ENCODE measurements around the gene C17orf58. TPM values are rescaled to one million over a fixed set of nuclear protein-coding genes. Genes with fewer than 3 reads are reported as not detected.

The C17orf58 gene
- total RNA-seq = 8.0 and 11.5 TPM in 2 replicates

DNA sequence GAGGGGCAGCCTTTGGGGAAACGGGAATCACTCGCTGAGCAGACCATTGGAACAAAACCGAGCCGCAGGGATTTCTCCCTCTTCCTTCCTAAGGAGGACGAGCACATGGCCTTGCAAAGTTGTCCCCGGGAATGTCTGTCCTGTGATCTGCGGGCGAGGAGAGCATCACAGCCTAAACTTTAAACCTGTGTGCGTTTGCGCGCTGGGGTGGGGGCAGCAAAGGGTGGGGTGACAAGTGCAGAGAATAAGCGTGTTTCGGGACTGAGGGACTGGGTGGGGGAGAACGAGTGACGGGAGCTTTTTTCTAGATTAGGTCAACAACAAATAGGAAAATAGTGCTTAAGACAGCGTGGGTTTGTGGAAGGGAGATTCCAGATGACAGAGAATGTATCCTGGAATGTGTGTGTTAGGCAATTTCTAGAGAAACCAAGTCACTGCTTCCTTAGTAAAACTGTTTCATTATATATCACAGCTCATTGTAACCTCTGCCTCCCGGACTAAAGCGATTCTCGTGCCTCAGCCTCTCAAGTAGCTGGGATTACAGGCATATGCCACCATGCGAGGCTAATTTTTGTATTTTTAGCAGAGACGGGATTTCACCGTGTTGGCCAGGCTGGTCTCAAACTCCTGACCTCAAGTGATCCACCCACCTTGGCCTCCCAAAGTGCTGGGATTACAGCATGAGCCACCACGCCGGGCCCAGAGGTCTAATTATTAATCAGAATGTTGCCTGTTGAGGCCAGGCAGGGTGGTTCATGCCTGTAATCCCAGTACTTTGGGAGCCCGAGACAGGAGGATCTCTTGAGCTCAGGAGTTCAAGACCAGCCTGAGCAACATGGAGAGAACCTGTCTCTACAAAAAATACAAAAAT lies at the start of gene C17orf58:
Gene C17orf58, minus strand, starts transcription at position 169 of the 871 bp plus-strand sequence. CDS start 271 bp downstream, outside the sequence.

DNA sequence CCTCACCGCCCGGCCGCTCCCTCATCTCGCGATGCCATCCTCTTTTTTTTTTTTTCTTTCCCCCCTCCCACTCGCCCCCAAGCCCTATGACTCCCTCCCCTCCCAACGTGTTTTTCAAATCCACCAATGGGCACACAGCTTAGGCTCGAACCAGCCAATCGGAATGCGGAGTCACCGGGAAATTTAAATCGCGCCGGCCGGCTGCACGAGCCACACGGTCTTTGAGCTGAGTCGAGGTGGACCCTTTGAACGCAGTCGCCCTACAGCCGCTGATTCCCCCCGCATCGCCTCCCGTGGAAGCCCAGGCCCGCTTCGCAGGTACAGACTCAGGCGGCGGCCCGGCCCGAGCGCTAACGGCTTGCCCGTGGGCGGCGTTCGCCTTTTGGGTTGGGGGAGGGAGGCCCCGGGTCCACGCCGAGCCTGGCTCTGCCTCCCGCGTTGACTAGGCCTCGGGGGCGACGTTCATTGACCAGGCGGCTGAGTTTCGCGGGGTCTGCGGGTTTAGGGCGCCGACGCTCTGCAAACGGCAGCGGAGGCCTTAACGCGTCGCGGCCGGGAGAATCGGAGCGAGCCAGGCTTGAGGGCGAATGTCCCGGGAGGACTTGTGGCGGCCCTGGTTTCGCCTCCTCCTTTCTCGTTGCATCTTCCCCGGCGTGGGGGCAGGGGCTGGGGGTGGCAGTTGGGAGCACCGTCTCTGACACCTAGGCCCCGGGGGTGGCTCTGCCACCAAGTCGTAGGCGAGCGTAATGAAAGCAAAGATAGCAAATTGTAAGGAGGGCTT lies 39.4 kb upstream of the C17orf58 start, which contains the start of gene KPNA2:
Gene KPNA2, plus strand, starts transcription at position 213 of the 781 bp plus-strand sequence. CDS start 1,398 bp downstream, outside the sequence.

Other genes starting within 250 kb of the C17orf58 start
- 25.1 and 39.7 TPM in 2 replicates for gene BPTF, start 171.0 kb downstream of the C17orf58 start, total RNA-seq
- 82.6 and 89.4 TPM in 2 replicates for gene KPNA2, start 39.3 kb upstream of the C17orf58 start, total RNA-seq

Data from aortic smooth muscle cell (primary cell).